ENCODE results near the gene UTS2B. TPM values are rescaled to one million over a fixed set of nuclear protein-coding genes. Genes with fewer than 3 reads are reported as not detected.

UTS2B gene
- total and polyA plus RNA-seq, 2 of the 4 experiments (the other 2 are of a cell fraction): 0.72 to 0.79 TPM

DNA sequence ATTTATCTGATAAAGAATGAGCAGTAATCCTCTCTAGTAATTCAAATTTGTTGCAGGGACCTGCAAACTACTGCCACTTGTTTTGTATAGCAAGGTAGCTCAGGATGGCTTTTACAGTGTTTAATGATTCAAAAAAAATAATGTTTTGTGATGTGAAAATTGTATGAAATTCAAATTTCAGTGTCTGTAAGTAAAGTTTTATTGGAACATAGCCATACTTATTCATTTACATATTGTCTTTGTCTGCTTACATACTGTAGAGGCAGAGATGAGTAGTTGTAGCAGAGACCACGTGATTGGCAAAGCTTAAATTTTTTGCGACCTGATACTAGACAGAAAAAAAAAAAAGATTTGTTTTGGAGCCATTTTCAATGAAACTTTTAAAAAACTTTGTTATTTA, 6.5 kb upstream of the UTS2B start:
- H2BK5ac ChIP-seq (ENCODE audit: low read depth, low read length, poor library complexity, severe bottlenecking): peak overlapping the region; percentile 46
- H3K9me1 ChIP-seq (ENCODE audit: insufficient read depth, low read length): peaks cover 3% of the 10 kb centered on the region; the same call in 1 of the 2 replicates
- 0 out of 4 replicates have a peak overlapping the region, but pooled peaks of 1 of the 2 experiments have one; percentile 5 for H4K8ac ChIP-seq (ENCODE audit: low read depth in 2 of 2, low read length in 2 of 2)
- H4K20me1 ChIP-seq (ENCODE audit: insufficient read depth, low read length): peaks cover 2% of the 10 kb centered on the region; the same call in 1 of the 2 replicates
- H2BK120ac ChIP-seq (ENCODE audit: low read depth, low read length): no peak overlapping the region
- BruUV-seq (replicated peaks): no TSS peak
- TF ChIP-seq CHD1 (IDR thresholded peaks at IDR 0.05; ENCODE audit: low read depth, low read length): no peak
- no peak for TF ChIP-seq ELK1 (IDR thresholded peaks at IDR 0.05; ENCODE audit: borderline replicate concordance, low read depth, low read length)
- no peak for TF ChIP-seq RFX5 (IDR thresholded peaks at IDR 0.05; ENCODE audit: low read depth, low read length)
- no peak for TF ChIP-seq MAZ (IDR thresholded peaks at IDR 0.05; ENCODE audit: borderline replicate concordance, low read depth, low read length)
- TF ChIP-seq RAD21 (IDR thresholded peaks at IDR 0.05; ENCODE audit: low read length): no peak
- no peak for TF ChIP-seq CTCF (conservative IDR thresholded peaks at IDR 0.05; ENCODE audit: low read depth, low read length)
- TF ChIP-seq CEBPB (IDR thresholded peaks at IDR 0.05; ENCODE audit: low read depth, low read length): no peak
- no peak for TF ChIP-seq FOS (IDR thresholded peaks at IDR 0.05; ENCODE audit: low read depth, low read length)
- no peak for TF ChIP-seq RCOR1 (IDR thresholded peaks at IDR 0.05; ENCODE audit: insufficient replicate concordance, low read length)
- no peak for TF ChIP-seq USF2 (IDR thresholded peaks at IDR 0.05; ENCODE audit: low read depth, low read length)
- no peak for TF ChIP-seq MAFK (IDR thresholded peaks at IDR 0.05; ENCODE audit: low read depth, low read length)
- H2BK20ac ChIP-seq (ENCODE audit: low read depth, low read length): no peak overlapping the region
- H2AFZ ChIP-seq (replicated peaks; ENCODE audit: low read length, poor library complexity): no peak overlapping the region
- H3K4me2 ChIP-seq (ENCODE audit: low read depth, low read length): no peak overlapping the region
- no peak overlapping the region for H3K4me3 ChIP-seq (ENCODE audit: insufficient read depth, low read depth, low read length)
- H3K23ac ChIP-seq (ENCODE audit: low read depth, low read length): no peak overlapping the region
- no peak overlapping the region for H3K9ac ChIP-seq (ENCODE audit: low read depth, low read length)
- H3K79me1 ChIP-seq (ENCODE audit: low read depth in 1 of 2, low read length in 2 of 2): peaks cover 0 to 21% of the 10 kb centered on the region in 2 experiments; a peak in 2 of 4 replicates
- no peaks in the 10 kb centered on the region for H3K36me3 ChIP-seq (ENCODE audit: control insufficient read depth, insufficient read depth, low read length)
- no CpG with 5 or more reads among the region's 2 CpGs for WGBS, 2 experiments (ENCODE audit: extremely low coverage in 2 of 2, insufficient read length in 1 of 2)
- H3K9me3 ChIP-seq (ENCODE audit: control insufficient read depth, insufficient read depth, low read length): no peaks in the 10 kb centered on the region
- intact Hi-C loops (cut with micrococcal nuclease): no loop called here
- no peak overlapping the region; the same call in 1 of the 2 replicates for H3K4ac ChIP-seq (ENCODE audit: low read depth, low read length)
- H3K27ac ChIP-seq (ENCODE audit: insufficient read depth, low read length): no peak overlapping the region
- CTCF ChIA-PET: interaction anchor here (0.5 to 1.2 kb wide), 3 partner anchors 30 to 1498 kb away, joined by 3 to 4 read pairs (median 3); no protein-coding TSS in a partner anchor
- H2BK15ac ChIP-seq (ENCODE audit: low read depth, low read length): no peak overlapping the region
- POLR2A ChIA-PET (ENCODE audit: unreplicated experiment): no interaction called here
- H2AK9ac ChIP-seq (replicated peaks; ENCODE audit: low read depth, low read length, poor library complexity): no peak overlapping the region
- in situ Hi-C loops (cut with MboI; ENCODE audit: low sequenced_read_pairs): loop anchor here (25.0 kb wide), 1 partner anchor 1550 kb away; no protein-coding TSS in a partner anchor
- peaks cover 8% of the 10 kb centered on the region for H3K4me1 ChIP-seq (ENCODE audit: control insufficient read depth, insufficient read depth, low read length)
- H3K56ac ChIP-seq (ENCODE audit: extremely low read depth, insufficient read depth, low read length): no peak overlapping the region
- dilution Hi-C loops (cut with HindIII; ENCODE audit: low sequenced_read_pairs, unreplicated experiment): no loop called here
- H2AK5ac ChIP-seq (ENCODE audit: low read depth, low read length): no peak overlapping the region
- no peak overlapping the region for H4K5ac ChIP-seq (ENCODE audit: low read depth, low read length)
- no peak overlapping the region for H3K18ac ChIP-seq (ENCODE audit: low read depth, low read length)
- no peak overlapping the region for H3K14ac ChIP-seq (replicated peaks; ENCODE audit: low read depth, low read length)
- ATAC-seq (ENCODE audit: low read depth) (no peak), DNase-seq (no peak)
- H4K91ac ChIP-seq (ENCODE audit: insufficient read depth, low read depth, low read length): no peak overlapping the region
- no peaks in the 10 kb centered on the region for H3K27me3 ChIP-seq (ENCODE audit: control insufficient read depth, insufficient read depth, low read length)

Measured in IMR-90 (cell line).